GM23338 (cell line): ENCODE data around the gene FAM13C. TPM values are rescaled to one million over a fixed set of nuclear protein-coding genes. Genes with fewer than 3 reads are reported as not detected.

Experiments
- ATAC-seq: fragments of 200-7000 bp; cut with Tn5 transposase; 3 replicates; pipeline ENCODE4 v1.9.1; 2020
- DNase-seq: peaks from one replicate; pipeline ENCODE4 v3.0.0-alpha.2; 2015; ENCODE audit warnings: low spot score
- H2AFZ ChIP-seq: fragments of 200-600 bp; sonication (generic); 2 replicates; pipeline ENCODE4 v1.8.0; 2016; ENCODE audit warnings: antibody characterized with exemption, mild to moderate bottlenecking, moderate library complexity
- H3F3A ChIP-seq: fragments of 200-600 bp; sonication (generic); replicated peaks from 2 replicates; pipeline ENCODE4 v1.8.0; 2017; ENCODE audit warnings: antibody characterized with exemption, mixed run types, low read depth
- H3K27ac ChIP-seq: fragments of 200-600 bp; sonication (generic); 2 replicates; pipeline ENCODE4 v1.6.1; 2016; ENCODE audit warnings: low read depth
- H3K27me3 ChIP-seq: fragments of 200-600 bp; sonication (generic); 2 replicates; pipeline ENCODE4 v1.8.0; 2016; ENCODE audit warnings: mild to moderate bottlenecking, mixed run types, moderate library complexity; ENCODE audit not compliant: insufficient read depth
- H3K36me3 ChIP-seq: fragments of 200-600 bp; sonication (generic); 2 replicates; pipeline ENCODE4 v1.8.0; 2016; ENCODE audit warnings: mild to moderate bottlenecking; ENCODE audit not compliant: insufficient read depth
- H3K4me1 ChIP-seq: fragments of 200-600 bp; sonication (generic); 2 replicates; pipeline ENCODE4 v1.8.0; 2016; ENCODE audit warnings: mild to moderate bottlenecking, moderate library complexity; ENCODE audit not compliant: insufficient read depth
- H3K4me2 ChIP-seq: fragments of 200-600 bp; sonication (generic); 2 replicates; pipeline ENCODE4 v1.7.1; 2017; ENCODE audit warnings: mixed run types
- H3K4me3 ChIP-seq: fragments of 200-600 bp; sonication (generic); 2 replicates; pipeline ENCODE4 v1.6.1; 2016; ENCODE audit warnings: mixed run types
- H3K79me2 ChIP-seq: fragments of 200-600 bp; sonication (generic); replicated peaks from 2 replicates; pipeline ENCODE4 v1.8.0; 2017; ENCODE audit warnings: mild to moderate bottlenecking; ENCODE audit not compliant: insufficient read depth
- H3K9me2 ChIP-seq: fragments of 200-600 bp; sonication (generic); 2 replicates; pipeline ENCODE4 v1.8.0; 2017; ENCODE audit not compliant: insufficient read depth
- H4K20me1 ChIP-seq: fragments of 200-600 bp; sonication (generic); replicated peaks from 2 replicates; pipeline ENCODE4 v1.8.0; 2017; ENCODE audit warnings: mild to moderate bottlenecking; ENCODE audit not compliant: insufficient read depth
- H3K27ac Mint-ChIP-seq: 2 replicates; pipeline ENCODE4 v1.8.0; 2020; ENCODE audit warnings: inconsistent platforms, mild to moderate bottlenecking, moderate library complexity, mixed read lengths
- H3K27me3 Mint-ChIP-seq: 3 replicates; pipeline ENCODE4 v1.8.0; 2022; ENCODE audit warnings: low read depth, mild to moderate bottlenecking, moderate library complexity, mixed read lengths, inconsistent platforms; ENCODE audit not compliant: insufficient read depth, poor library complexity
- H3K36me3 Mint-ChIP-seq: 3 replicates; pipeline ENCODE4 v1.8.0; 2021; ENCODE audit warnings: low read depth, mild to moderate bottlenecking, inconsistent platforms, moderate library complexity, mixed read lengths
- H3K4me1 Mint-ChIP-seq: 3 replicates; pipeline ENCODE4 v1.8.0; 2020; ENCODE audit warnings: mild to moderate bottlenecking, inconsistent platforms, mixed read lengths
- H3K4me3 Mint-ChIP-seq: 3 replicates; pipeline ENCODE4 v1.8.0; 2021; ENCODE audit warnings: moderate library complexity, mild to moderate bottlenecking, inconsistent platforms, mixed read lengths
- H3K9me3 Mint-ChIP-seq: 3 replicates; pipeline ENCODE4 v1.8.0; 2020; ENCODE audit warnings: moderate library complexity, mild to moderate bottlenecking, inconsistent platforms, mixed read lengths
- CREB1 ChIP-seq: fragments of 250-450 bp; sonication (Bioruptor Pico); IDR thresholded peaks from 2 replicates; pipeline ENCODE4 v1.5.0; 2020; ENCODE audit warnings: low read depth, mild to moderate bottlenecking, moderate library complexity
- CTCF ChIP-seq, 2 experiments: fragments of 200-600 bp in 1 of 2; sonication (generic) in 1 of 2; conservative IDR thresholded peaks; 2 replicates each; pipeline versions ENCODE4 v1.5.1 to v1.6.1; 2016 to 2017; ENCODE audit warnings: antibody characterized with exemption in 2 of 2, low read depth in 2 of 2, mild to moderate bottlenecking in 2 of 2, moderate library complexity in 1 of 2
- ETS1 ChIP-seq: IDR thresholded peaks from 2 replicates; pipeline ENCODE4 v1.6.1; 2016; ENCODE audit warnings: antibody characterized with exemption
- EZH2 ChIP-seq: fragments of 200-600 bp; sonication (generic); IDR thresholded peaks from one replicate; pipeline ENCODE4 v1.8.0; 2017; ENCODE audit warnings: antibody characterized with exemption, mild to moderate bottlenecking, low read depth; ENCODE audit not compliant: unreplicated experiment
- EZH2phosphoT487 ChIP-seq: fragments of 200-600 bp; sonication (generic); IDR thresholded peaks from one replicate; pipeline ENCODE4 v1.8.1; 2018; ENCODE audit warnings: antibody characterized with exemption; ENCODE audit not compliant: unreplicated experiment
- JUNB ChIP-seq: IDR thresholded peaks from one replicate; pipeline ENCODE4 v1.6.1; 2016; ENCODE audit warnings: antibody characterized with exemption; ENCODE audit not compliant: unreplicated experiment
- NANOG ChIP-seq: IDR thresholded peaks from 2 replicates; pipeline ENCODE4 v1.6.1; 2016; ENCODE audit warnings: antibody characterized with exemption, borderline replicate concordance
- POLR2AphosphoS5 ChIP-seq: IDR thresholded peaks from 2 replicates; pipeline ENCODE4 v1.6.1; 2016; ENCODE audit warnings: antibody characterized with exemption, low read depth
- STAT1 ChIP-seq: IDR thresholded peaks from one replicate; pipeline ENCODE4 v1.6.1; 2016; ENCODE audit warnings: antibody characterized with exemption; ENCODE audit not compliant: unreplicated experiment
- ZNF114 ChIP-seq: fragments of 250-450 bp; sonication (Bioruptor Pico); IDR thresholded peaks from 2 replicates; pipeline ENCODE4 v1.5.0; 2020; ENCODE audit warnings: mild to moderate bottlenecking, moderate library complexity
- ZNF331 ChIP-seq: fragments of 250-450 bp; sonication (Bioruptor Pico); IDR thresholded peaks from 2 replicates; pipeline ENCODE4 v1.5.0; 2020; ENCODE audit warnings: low read depth, mild to moderate bottlenecking, moderate library complexity
- polyA plus RNA-seq: library from polyadenylated mRNA; unstranded; fragments of >200 nt; fragmentation: Nextera tagmentation; extraction: Ambion mirVana; gene quantifications from 2 replicates; pipeline ENCODE4 v1.2.1, GENCODE V29; 2016
- total RNA-seq: library from RNA; depleted of rRNA; stranded (reverse); fragments of >200 nt; shearing (Covaris generic); gene quantifications from 2 replicates; pipeline ENCODE4 v1.2.3, GENCODE V29; 2014
- TF ChIP-seq, protein P1 (sequence below): fragments of 250-450 bp; sonication (Bioruptor Pico); IDR thresholded peaks from 2 replicates; pipeline ENCODE4 v1.5.0; 2020; ENCODE audit warnings: mild to moderate bottlenecking, moderate library complexity
- TF ChIP-seq, protein P2 (sequence below): IDR thresholded peaks from one replicate; pipeline ENCODE4 v1.6.1; 2018; ENCODE audit warnings: antibody characterized with exemption; ENCODE audit not compliant: unreplicated experiment

The FAM13C gene
- total and polyA plus RNA-seq, 2 experiments from 2014 or later = 0.94 to 2.1 TPM

- H3K36me3 ChIP-seq = no peaks in the 10 kb centered on the region
- TF ChIP-seq POLR2AphosphoS5 (no peak), ETS1 (no peak), JUNB (no peak), CTCF (conservative IDR thresholded peaks at IDR 0.05; ENCODE audit: low read depth in 2 of 2) (no peak), EZH2 (no peak), NANOG (no peak), STAT1 (no peak), EZH2phosphoT487 (no peak), ZNF331 (CRISPR knock-in tag) (no peak), ZNF114 (no peak), CREB1 (CRISPR knock-in tag) (no peak)
- TF ChIP-seq, protein P1, sequence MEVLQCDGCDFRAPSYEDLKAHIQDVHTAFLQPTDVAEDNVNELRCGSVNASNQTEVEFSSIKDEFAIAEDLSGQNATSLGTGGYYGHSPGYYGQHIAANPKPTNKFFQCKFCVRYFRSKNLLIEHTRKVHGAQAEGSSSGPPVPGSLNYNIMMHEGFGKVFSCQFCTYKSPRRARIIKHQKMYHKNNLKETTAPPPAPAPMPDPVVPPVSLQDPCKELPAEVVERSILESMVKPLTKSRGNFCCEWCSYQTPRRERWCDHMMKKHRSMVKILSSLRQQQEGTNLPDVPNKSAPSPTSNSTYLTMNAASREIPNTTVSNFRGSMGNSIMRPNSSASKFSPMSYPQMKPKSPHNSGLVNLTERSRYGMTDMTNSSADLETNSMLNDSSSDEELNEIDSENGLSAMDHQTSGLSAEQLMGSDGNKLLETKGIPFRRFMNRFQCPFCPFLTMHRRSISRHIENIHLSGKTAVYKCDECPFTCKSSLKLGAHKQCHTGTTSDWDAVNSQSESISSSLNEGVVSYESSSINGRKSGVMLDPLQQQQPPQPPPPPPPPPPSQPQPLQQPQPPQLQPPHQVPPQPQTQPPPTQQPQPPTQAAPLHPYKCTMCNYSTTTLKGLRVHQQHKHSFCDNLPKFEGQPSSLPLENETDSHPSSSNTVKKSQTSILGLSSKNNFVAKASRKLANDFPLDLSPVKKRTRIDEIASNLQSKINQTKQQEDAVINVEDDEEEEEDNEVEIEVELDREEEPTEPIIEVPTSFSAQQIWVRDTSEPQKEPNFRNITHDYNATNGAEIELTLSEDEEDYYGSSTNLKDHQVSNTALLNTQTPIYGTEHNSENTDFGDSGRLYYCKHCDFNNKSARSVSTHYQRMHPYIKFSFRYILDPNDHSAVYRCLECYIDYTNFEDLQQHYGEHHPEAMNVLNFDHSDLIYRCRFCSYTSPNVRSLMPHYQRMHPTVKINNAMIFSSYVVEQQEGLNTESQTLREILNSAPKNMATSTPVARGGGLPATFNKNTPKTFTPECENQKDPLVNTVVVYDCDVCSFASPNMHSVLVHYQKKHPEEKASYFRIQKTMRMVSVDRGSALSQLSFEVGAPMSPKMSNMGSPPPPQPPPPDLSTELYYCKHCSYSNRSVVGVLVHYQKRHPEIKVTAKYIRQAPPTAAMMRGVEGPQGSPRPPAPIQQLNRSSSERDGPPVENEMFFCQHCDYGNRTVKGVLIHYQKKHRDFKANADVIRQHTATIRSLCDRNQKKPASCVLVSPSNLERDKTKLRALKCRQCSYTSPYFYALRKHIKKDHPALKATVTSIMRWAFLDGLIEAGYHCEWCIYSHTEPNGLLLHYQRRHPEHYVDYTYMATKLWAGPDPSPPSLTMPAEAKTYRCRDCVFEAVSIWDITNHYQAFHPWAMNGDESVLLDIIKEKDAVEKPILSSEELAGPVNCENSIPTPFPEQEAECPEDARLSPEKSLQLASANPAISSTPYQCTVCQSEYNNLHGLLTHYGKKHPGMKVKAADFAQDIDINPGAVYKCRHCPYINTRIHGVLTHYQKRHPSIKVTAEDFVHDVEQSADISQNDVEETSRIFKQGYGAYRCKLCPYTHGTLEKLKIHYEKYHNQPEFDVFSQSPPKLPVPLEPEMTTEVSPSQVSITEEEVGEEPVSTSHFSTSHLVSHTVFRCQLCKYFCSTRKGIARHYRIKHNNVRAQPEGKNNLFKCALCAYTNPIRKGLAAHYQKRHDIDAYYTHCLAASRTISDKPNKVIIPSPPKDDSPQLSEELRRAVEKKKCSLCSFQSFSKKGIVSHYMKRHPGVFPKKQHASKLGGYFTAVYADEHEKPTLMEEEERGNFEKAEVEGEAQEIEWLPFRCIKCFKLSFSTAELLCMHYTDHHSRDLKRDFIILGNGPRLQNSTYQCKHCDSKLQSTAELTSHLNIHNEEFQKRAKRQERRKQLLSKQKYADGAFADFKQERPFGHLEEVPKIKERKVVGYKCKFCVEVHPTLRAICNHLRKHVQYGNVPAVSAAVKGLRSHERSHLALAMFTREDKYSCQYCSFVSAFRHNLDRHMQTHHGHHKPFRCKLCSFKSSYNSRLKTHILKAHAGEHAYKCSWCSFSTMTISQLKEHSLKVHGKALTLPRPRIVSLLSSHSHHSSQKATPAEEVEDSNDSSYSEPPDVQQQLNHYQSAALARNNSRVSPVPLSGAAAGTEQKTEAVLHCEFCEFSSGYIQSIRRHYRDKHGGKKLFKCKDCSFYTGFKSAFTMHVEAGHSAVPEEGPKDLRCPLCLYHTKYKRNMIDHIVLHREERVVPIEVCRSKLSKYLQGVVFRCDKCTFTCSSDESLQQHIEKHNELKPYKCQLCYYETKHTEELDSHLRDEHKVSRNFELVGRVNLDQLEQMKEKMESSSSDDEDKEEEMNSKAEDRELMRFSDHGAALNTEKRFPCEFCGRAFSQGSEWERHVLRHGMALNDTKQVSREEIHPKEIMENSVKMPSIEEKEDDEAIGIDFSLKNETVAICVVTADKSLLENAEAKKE = no peak
- TF ChIP-seq, protein P2, sequence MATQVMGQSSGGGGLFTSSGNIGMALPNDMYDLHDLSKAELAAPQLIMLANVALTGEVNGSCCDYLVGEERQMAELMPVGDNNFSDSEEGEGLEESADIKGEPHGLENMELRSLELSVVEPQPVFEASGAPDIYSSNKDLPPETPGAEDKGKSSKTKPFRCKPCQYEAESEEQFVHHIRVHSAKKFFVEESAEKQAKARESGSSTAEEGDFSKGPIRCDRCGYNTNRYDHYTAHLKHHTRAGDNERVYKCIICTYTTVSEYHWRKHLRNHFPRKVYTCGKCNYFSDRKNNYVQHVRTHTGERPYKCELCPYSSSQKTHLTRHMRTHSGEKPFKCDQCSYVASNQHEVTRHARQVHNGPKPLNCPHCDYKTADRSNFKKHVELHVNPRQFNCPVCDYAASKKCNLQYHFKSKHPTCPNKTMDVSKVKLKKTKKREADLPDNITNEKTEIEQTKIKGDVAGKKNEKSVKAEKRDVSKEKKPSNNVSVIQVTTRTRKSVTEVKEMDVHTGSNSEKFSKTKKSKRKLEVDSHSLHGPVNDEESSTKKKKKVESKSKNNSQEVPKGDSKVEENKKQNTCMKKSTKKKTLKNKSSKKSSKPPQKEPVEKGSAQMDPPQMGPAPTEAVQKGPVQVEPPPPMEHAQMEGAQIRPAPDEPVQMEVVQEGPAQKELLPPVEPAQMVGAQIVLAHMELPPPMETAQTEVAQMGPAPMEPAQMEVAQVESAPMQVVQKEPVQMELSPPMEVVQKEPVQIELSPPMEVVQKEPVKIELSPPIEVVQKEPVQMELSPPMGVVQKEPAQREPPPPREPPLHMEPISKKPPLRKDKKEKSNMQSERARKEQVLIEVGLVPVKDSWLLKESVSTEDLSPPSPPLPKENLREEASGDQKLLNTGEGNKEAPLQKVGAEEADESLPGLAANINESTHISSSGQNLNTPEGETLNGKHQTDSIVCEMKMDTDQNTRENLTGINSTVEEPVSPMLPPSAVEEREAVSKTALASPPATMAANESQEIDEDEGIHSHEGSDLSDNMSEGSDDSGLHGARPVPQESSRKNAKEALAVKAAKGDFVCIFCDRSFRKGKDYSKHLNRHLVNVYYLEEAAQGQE = no peak
- no peak overlapping the region for H3K27ac Mint-ChIP-seq
- H3K9me2 ChIP-seq = peaks cover 3% of the 10 kb centered on the region; the same call in 1 of the 2 replicates
- no peaks in the 10 kb centered on the region for H3K36me3 Mint-ChIP-seq
- no peaks in the 10 kb centered on the region for H3K79me2 ChIP-seq
- peaks cover 35% of the 10 kb centered on the region for H3K27me3 ChIP-seq
- H3K27me3 Mint-ChIP-seq = peaks cover 22% of the 10 kb centered on the region
- no peak overlapping the region for H3K4me2 ChIP-seq
- no peak overlapping the region for H3K4me3 ChIP-seq
- no peaks in the 10 kb centered on the region for H3F3A ChIP-seq
- H3K4me3 Mint-ChIP-seq = no peak overlapping the region
- H3K9me3 Mint-ChIP-seq = no peaks in the 10 kb centered on the region
- no peaks in the 10 kb centered on the region for H4K20me1 ChIP-seq
- no peak overlapping the region for H2AFZ ChIP-seq
- no peak overlapping the region for H3K27ac ChIP-seq
- ATAC-seq (no peak), DNase-seq (no peak)
- H3K4me1 ChIP-seq = 0 out of 2 replicates have a peak, but pooled peaks cover 7% of the 10 kb centered on the region
- no peaks in the 10 kb centered on the region for H3K4me1 Mint-ChIP-seq
Measured at GRCh38 chr10:59332581-59332980, 29.8 kb downstream of the FAM13C start.
